ENCODE data around the gene SDR39U1.

The SDR39U1 gene

DNA sequence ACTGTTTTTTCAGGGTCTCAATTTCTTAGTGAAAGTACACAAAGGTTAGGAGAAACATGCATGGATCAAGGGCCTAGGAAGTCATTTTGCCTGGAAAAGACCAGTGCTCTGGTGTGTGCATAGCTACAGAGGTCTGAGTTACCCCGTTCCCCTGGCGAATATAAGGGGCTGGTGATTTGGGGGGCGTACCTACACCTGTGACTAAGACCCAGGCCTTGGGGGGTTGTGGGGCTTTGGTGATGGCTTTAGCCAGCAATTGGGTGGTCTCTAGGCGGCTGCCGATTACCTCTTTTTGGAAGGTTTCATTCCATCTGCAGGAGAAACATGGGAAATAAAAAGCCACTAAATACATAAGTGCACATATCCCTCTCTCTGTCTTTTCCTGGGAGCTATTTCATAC lies 1.1 kb downstream of the SDR39U1 start:
- no peak for DNase-seq

DNA sequence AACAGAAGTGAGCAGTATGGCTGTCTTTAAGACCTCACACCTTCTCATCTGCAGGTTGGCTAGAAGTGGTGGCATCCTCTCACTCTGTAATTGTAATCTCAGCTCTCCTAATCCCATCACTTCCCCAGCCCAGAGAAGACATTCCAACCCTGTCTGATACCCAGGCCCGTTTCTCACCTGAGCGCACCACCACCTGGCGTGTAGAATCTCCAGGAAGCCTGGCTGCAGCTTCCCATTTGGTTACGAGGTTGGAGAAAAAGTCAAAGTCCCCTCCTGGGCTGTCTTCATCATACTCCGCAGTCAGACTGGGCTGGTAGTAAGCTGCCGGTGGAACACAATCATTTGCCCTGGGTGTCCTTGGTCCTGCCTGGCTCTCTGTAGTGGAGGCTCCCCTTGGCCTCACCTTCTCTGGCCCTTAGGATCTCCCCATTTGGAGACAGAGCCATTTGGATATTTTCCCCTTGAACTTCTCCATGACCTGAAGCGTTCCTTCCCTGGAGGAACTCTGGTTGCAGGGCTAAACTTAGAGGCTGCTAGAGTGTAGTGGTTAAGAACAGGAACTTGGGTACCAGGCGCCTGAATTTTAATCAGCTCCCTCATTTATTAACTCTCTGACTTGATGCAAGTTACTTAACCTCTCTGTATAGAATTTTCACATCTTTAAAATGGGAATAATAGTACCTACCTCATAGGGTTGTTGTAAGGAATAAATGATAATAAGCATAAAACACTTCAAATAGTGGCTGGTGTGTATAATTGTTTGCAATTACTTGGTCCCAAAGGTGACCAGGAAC lies 1.8 kb downstream of the SDR39U1 start:
- DNase-seq = no peak

DNA sequence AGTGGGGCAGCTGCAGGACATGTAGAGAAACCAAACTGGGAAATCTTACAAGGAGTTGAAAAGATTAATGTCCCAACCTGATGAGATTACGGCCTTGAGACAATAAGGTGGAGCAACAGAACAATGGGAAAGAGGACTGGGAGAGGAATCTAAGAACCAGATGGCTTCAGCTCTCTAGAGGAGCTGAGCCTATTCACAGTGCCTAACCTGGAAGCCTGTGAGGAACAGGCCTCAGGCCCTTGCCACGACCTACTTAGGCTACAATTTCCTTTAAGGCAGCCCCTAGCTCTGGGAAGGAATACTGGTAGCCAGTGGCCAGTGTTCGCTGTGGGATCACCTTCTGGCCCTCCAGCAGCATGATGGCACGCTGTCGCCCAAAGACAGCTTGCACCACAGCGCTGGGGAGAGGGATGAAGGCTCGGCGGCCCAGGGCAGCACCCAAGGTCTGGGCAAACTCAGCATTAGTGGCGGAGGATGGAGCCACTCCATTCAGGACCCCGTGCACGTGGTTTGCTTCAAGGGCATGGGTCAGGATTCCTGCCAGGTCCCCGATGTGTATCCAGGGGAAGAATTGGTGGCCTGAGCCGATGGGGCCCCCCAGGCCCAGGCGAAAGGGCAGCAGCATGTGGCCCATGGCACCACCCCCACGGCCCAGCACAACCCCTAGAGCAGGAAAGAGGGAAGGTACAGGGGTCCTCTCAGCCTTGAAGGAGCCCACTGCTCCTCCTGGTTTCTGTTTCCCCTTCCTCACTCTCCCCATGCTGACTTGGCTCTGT lies 2.6 kb downstream of the SDR39U1 start:
- no peak for DNase-seq

DNA sequence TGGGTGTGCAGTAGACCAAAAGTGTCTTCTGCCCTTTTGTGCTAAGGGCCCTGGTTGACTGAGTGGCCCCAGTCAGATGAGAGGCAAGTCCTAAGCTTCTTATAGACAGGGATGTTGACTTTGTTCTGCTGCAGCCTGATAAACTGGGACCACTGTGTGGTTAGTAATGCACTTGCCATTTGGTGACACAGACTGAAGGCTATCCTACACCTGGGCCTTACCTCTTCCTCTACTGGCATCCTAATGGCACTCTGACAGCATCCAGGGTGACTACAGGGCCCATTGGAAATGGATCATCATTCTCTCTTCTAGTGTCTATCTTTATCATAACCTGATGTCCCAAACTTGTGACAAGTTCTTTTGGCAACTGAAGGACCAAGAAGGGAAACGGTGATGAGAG lies 3.3 kb downstream of the SDR39U1 start:
- no peak for DNase-seq

DNA sequence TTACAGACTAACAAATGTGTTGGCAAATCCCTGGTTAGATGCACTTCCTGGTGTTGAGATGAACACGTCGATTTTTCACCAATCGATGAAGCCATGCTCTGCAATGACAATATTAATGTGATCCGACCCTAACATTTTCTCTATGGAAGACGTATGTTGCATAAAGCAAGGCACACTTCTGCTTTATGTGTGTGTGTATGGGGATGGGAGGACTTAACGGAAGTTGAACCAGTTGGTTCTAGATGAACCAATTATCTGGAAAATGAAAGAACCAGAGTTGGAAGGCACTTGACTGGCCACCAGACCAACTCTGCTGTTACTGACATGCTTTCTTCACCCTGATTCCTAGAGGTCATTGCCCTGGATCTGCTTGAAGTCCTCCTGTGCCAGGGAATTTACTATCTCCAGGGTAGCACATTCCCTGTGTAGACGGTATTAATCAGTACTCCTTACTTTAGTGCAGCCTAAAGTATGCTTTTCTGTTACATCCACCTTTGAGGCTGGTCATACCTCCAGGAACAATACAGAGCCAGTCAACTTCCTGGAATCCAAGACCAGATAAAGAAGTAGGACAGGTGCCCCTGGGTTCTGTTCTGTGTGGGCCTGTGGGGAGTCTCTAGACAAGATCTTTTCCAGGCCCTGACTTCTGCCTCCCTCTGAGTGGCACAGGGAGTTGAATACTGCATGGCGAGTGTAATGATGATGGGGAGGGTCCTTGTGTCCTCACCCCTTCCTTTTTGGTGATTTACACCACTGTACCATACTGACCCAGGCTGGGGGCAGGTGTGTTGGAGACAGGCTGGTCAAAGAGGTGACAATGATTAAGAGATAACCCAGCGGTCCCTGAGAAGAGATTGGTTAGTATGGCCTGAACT lies 4.1 kb downstream of the SDR39U1 start:
- no peak for DNase-seq

DNA sequence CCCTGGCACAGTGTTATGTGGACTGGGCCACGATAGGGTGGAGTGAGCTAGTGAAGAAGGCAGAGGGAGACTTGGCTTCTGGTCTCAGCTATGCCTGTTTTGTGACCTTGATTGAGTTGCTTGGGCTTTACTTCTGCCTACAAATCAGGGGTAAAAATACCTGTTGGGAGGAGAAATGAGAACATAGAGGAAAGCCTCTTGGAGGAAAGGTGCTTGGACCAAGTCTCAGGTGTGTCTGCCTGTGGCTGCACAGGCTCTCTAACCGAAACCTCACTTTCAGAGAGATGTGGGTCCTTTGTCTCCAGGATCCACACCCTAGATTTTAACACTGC lies 4.9 kb downstream of the SDR39U1 start:
- no peak for DNase-seq

DNA sequence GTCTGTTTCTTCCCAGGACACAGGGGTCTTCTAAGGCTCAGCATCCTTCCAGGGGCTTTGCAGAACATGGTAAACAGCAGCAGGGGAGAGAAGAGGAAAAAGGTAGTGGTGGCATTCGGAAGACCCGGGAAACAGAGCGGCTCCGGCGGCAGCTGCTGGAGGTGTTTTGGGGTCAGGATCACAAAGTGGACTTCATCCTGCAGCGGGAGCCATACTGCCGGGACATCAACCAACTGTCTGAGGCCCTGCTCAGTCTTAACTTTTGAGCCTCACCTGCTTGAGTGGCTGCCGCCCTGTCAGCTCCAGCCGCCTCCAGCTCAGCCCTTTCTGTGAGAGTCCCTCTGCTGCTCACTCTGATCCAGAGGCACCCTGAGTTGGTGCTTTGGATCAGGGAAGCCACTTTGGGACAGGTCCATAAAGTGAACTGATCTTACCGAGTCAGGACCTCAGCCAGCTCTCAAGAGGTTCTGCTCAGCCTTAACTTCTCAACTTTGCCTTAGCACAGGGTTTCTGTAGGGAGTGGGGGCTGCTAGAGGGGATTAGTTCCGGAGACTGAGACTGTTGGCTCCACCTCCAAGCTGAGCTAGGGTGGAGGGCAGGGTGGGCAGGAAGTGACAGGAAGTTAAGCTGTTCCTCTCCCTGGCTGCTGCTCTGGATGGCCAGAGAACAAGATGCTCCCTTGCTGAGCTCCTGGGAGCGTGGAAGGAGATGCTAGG lies 5.4 kb downstream of the SDR39U1 start:
- no peak for DNase-seq

DNA sequence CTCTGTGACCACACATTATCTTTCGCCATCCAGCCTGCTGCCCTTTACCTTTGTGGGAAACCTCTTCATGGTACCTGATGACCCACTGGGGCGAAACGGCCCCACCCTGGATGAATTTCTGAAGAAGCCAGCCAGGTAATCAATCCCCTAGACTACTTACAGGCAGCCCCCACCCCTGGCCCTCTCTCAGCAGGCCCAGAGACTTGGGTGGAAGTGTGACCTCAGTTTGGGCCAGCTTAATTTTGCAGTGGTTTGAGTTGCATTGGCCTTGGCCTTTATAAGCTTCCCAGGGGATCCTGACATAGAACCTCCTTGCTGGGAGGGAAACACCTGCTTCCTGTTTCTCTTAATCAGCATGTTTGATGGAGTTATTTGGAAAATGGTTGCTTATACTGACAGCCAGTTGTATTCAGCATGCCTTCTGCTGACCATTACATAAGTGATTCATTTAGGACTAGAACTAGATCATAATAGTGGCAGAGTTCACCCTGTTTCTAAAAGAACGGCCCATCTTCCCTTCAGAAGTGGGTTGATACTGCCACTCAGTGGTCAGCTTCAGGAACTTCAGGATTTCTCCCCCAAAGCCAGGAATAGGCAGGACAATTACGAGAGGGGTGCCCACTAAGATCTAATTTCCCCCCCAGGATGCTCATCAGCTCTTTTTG lies 6.1 kb downstream of the SDR39U1 start:
- DNase-seq = no peak

DNA sequence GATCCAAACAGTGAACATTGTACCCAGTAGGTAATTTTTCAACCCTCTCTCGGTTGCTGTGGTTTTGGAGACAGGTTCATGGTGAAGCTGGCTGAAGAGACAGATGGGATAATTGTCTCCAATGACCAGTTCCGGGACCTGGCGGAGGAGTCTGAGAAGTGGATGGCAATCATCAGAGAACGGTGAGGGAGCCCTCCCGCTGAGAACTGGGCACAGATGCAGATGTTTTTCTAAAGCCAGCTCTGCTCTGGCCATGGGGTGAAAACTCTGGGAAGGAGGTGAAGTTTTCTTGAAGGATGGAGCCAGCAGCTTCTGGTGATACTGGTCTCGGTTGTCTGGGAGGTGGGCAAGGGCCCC lies 6.6 kb downstream of the SDR39U1 start:
- DNase-seq = no peak

DNA sequence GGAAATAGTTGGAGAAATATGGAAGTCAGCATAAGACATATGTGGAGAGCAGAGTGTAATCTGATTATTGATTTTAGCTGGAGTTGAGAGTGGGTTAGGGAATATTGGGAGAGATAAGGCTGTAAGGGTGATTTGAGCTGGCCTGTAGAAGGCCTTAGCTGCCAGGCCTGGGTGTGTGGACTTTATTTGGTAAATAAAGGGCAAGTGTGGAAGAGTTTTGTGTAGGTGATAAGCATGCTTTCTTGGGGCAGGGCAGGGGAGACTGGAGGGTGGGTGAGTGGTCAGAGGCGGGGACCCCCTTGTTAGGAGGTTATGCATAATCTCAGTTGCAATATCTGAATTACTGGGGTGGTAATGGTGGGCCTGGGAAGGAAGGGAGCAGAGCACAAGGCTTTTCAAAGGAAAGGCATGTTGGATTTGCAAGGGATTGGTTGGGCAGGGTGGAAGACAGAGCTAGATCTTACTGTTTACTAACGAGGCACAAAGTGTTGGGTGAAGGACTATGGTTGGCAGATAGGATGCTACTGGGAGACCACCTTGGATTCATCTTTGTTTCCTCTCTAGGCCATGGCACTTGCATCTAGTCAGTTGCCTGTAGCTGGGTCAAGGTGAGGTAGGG lies 7.3 kb downstream of the SDR39U1 start:
- no peak for DNase-seq

DNA sequence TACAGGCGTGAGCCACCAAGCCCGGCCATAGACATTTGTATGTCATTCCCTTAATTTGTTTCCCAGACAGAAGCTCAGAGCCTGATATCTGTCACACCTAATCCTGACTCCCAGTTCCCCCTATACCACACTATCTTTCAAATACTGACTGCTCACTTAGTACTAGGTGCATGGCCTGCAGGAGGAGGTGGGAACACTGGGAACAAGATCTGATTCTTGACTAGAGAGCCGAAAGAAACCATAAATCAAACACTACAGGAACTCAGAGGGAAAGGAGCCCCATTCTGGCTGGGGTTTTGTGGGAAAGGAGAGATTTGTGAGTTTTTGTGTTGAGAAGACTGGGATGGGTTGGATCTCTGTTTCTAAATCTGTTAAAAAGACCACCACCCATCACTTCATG lies 7.9 kb downstream of the SDR39U1 start:
- DNase-seq = no peak

DNA sequence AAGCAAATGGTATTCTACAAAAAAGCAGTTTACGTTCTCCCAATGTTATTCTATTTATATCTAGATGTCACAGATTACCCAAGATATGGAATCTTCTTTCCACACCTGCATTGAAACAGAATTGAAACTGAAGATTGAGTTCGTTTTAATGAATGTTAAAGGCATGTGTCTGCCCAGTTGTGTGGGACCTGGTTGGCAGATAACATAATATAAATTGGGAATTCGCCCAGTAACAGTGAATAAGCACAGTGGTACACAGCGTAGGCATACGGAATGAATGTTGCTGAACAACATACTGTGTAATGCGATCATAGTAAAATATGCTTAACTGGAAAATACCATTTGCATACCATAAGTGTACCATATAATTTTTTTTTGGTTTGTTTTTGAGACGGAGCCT lies 8.5 kb downstream of the SDR39U1 start:
- DNase-seq = no peak

DNA sequence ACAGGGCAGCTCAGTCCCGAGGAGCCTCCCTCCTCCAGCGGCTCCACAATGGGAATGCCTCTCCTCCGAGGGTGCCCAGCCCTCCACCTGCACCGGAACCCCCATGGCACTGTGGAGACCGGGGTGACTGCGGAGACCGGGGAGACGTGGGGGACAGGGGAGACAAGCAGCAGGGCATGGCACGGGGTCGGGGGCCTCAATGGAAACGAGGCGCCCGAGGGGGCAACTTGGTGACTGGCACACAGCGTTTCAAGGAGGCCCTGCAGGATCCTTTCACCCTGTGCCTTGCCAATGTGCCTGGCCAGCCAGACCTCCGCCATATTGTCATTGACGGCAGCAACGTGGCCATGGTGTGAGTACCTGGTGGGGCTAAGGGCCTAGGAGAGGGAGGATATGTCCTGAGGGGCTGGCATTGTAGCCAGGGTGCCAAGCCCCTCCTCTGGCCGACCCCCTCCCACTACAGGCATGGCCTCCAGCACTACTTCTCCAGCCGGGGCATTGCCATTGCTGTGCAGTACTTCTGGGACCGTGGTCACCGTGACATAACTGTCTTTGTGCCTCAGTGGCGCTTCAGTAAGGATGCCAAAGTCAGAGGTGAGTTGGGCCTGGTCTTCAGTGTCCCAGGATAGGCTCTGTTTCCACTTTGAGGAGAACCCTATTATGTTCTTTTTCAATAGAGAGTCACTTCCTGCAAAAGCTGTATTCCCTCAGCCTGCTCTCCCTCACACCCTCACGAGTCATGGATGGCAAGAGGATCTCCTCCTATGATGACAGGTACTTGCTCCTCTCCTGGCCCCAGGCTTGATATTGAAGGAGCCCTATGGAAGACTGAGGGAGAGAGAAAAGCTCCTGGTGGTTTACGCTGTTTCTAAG lies 10.1 kb downstream of the SDR39U1 start:
- peak; percentile 60 for DNase-seq

DNA sequence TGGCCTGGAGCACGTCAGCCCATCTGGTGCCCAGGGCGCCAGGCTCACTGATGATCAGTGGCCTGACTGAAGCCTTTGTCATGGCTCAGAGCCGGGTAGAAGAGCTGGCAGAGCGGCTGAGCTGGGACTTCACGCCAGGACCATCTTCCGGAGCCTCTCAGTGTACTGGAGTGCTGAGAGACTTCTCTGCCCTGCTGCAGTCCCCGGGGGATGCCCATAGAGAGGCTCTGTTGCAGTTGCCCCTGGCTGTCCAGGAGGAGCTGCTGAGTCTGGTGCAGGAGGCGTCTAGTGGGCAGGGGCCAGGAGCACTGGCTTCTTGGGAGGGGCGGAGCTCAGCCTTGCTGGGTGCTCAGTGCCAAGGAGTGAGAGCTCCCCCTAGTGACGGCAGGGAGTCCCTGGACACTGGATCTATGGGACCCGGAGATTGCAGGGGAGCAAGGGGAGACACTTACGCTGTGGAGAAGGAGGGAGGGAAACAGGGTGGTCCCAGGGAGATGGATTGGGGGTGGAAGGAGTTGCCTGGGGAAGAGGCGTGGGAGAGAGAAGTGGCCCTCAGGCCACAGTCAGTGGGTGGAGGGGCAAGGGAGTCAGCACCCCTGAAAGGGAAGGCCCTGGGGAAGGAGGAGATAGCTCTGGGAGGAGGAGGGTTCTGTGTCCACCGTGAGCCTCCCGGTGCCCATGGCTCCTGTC lies 10.9 kb downstream of the SDR39U1 start:
- peak; percentile 95 for DNase-seq

DNA sequence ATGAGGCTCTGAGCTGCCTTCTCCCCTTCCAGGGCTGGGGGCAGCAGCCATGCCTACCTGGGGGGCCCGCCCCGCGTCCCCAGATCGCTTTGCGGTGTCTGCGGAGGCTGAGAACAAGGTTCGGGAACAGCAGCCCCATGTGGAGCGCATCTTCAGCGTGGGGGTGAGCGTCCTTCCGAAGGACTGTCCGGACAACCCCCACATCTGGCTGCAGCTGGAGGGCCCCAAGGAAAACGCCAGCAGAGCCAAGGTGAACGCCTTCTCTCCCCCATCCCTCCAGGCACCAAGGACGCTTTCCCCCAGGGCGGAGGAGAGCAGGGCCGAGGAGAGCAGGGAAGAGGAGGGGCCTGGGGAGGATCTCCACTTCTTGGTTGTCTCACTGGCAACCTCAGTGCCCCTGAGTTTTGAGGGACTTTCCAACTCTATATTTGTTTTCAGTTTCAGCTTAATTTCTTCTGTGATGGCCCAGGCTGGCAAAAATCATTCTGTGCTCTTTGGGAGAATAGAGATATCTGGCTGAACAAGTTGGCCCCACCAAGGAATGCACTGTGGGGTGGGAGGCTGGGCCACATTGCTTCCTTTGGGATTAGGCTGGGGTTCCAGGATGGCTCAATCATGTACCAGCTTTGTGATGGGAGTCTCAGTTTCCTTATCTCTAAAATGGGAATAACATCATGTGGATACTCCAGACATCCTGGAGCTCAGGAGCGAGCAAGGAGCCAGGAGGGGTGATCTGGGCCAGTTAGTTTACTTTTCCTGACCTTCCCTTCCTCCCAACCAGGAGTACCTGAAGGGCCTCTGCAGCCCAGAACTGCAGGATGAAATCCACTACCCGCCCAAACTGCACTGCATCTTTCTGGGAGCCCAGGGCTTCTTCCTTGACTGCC lies 11.7 kb downstream of the SDR39U1 start:
- peak; percentile 90 for DNase-seq

DNA sequence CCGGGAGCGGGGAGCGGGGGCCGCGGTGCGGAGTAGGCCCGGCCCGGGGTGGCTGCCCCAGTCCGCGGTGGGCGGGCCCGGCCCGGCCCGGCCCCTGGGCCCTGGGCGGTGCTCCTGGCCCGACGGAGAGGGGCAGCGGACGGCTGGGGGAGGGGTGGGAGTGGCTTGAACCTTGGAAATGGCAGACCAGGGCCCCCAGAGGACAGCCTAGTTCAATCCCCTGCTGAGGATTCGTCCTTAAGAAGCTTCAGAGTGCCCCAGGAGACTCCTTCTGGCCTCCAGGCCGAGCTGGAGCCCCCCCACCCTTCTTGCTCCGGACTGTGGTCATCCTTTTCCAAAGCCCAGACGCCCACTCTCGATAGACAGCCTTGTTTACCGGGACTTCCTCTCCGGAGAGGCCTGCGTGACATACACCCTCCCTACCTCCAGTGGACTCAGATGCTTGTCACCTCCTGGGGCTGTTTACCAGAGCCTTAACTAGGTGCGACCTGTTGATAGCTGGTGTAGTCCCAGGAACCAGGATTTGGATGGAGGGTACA lies 12.4 kb downstream of the SDR39U1 start:
- DNase-seq = peak; percentile 86

DNA sequence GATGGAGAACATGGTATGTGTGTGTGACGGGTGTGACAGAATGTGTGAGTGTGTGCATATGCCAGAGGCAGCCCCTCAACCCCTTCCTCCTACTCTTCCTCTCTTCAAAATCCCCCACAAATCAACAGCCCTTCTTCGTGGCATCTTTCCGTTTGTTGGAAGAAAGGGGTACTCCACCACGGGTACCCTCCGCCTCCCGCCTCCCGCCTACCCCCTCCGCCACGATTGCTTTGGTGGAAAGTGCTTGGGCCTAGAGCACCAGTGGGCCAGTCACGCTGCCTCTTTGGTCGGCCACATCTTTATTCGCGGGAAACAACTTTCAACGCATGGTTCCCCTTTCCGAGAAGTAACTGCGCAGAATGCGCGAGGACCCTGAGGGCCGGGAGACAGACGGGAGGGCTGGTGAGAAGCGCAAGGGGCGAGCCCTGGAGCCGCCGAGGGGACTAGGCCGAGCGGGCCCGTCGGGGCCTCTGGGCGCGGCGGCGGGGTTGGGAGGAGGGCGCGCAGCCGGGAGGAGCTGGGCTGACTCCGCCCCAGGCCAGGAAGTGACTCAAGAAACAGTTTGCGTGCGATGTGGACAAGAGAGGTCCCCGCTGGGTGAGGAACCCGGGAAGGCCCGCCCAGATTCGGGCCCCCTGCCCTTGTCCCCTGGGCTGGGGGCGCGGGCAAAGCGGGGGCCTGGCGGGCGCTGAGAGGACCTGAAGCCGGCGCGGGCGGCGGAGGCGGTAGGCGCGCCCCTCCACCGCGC lies 13.0 kb downstream of the SDR39U1 start, which contains the start of the genes CBLN3 and KHNYN:
Gene CBLN3 (minus strand): TSS at position 274 of the 748 bp plus-strand sequence. CDS start 614 bp downstream, outside the sequence.
Gene KHNYN (plus strand): TSS at position 560 of the 748 bp plus-strand sequence. CDS start 777 bp downstream, outside the sequence.
- DNase-seq = peak; percentile 95
